ENCODE results near the gene SOX13.

GRCh38 chr1:204149107-204149506 lies 76.2 kb downstream of the SOX13 start:
- TF ChIP-seq, protein P1, sequence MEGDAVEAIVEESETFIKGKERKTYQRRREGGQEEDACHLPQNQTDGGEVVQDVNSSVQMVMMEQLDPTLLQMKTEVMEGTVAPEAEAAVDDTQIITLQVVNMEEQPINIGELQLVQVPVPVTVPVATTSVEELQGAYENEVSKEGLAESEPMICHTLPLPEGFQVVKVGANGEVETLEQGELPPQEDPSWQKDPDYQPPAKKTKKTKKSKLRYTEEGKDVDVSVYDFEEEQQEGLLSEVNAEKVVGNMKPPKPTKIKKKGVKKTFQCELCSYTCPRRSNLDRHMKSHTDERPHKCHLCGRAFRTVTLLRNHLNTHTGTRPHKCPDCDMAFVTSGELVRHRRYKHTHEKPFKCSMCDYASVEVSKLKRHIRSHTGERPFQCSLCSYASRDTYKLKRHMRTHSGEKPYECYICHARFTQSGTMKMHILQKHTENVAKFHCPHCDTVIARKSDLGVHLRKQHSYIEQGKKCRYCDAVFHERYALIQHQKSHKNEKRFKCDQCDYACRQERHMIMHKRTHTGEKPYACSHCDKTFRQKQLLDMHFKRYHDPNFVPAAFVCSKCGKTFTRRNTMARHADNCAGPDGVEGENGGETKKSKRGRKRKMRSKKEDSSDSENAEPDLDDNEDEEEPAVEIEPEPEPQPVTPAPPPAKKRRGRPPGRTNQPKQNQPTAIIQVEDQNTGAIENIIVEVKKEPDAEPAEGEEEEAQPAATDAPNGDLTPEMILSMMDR (IDR thresholded peaks at IDR 0.05 in 4 of 5, conservative IDR thresholded peaks at IDR 0.05 in 1 of 5) = no peak
- no peak for TF ChIP-seq POLR2A (IDR thresholded peaks at IDR 0.05)

Data from gastrocnemius medialis (tissue), 4 donors.